Omental fat pad (tissue), 4 donors: Measurements from ENCODE around the gene METTL25B. TPM values are rescaled to one million over a fixed set of nuclear protein-coding genes. Genes with fewer than 3 reads are reported as not detected.
A peak's percentile ranks its signal among the peaks of the same experiment; 100 is the strongest.

Experiments
- ATAC-seq: fragments of 150-250 bp; one replicate; pipeline ENCODE4 v1.9.1; 2016; ENCODE audit warnings: mild to moderate bottlenecking, moderate library complexity; ENCODE audit not compliant: low FRiP score
- DNase-seq: peaks from one replicate; pipeline ENCODE4 v3.0.0-alpha.2; 2019; ENCODE audit warnings: low spot score
- CTCF ChIP-seq, 3 donors: fragments of 450-650 bp; IDR thresholded peaks; one replicate each; pipeline ENCODE4 v1.5.1; 2016 to 2017; ENCODE audit warnings: antibody characterized with exemption in 3 of 3, mild to moderate bottlenecking in 3 of 3, moderate library complexity in 2 of 3
- total RNA-seq, 4 donors: library from RNA; depleted of rRNA; stranded (reverse); fragments of >200 nt; gene quantifications; one replicate each; pipeline ENCODE4 v1.1.0, GENCODE V29; 2016

Gene METTL25B
- total RNA-seq, 4 donors from 2014 or later, result 12.1 to 25.4 (median 18.8) TPM

DNA sequence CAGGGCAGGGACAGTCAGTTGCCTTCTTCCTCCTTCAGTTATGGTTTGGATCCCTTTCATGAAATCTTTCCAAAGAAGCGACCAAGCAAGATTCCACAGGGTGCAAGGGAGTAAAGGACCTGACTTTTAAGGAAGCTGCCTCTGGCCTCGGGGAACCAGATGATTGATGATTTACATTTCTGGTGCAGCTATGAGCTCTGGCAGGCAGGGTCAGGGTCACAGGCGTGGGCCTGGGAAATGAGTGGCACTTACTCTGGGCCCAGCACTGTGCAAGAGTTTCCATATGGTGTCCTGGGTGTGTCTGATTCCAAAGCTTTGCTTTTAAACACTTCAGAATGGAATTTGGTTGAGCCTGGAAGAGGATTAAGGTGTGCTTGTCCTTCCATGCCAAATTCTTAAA is 15.6 kb upstream of the METTL25B start:
- DNase-seq, result no peak
- TF ChIP-seq CTCF (IDR thresholded peaks at IDR 0.05), result no peak
- no peak for ATAC-seq

DNA sequence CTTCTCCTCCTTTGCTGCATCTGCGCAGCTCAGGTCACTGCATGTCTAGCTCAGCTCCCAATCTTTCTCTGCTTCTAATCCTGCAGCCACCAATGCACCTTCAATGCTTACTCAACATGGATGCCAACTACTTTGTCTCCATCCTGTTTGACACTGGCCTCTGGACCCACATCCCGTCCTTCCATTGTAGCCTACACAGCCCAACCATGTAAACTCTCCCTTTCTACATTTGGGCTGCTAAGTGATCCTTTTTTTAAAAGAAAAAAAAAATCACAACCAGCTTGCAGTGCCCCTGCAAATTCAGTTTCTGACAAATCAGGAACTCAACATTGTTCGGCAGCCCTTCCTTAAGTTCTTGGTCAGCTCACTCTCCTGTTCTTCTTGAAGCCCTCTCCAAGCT is 13.4 kb upstream of the METTL25B start:
- ATAC-seq, result no peak
- TF ChIP-seq CTCF (IDR thresholded peaks at IDR 0.05), result no peak

DNA sequence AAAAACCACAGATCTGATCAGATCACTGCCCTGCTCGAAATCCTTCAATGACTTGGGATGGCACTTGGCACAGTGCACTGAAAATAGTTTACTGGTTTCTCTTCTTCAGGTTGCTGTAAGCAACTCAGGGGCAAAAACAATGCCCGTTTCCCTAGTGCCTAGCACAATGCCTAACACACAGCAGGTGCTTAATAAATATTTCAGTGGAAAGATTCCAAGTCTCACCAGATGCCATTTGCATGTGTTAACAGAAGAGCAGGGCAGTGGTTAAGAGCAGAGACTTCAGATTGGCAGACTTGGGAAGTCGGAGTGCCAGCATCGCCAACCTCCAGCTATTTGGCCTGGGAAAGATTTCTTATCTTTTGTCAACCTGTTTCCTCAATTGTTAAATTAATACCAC is 10.9 kb upstream of the METTL25B start:
- no peak for ATAC-seq
- no peak for TF ChIP-seq CTCF (IDR thresholded peaks at IDR 0.05)
- no peak for DNase-seq

More for the DNA sequence above, 13.4 kb upstream of the METTL25B start:
- no peak for DNase-seq

- no peak for DNase-seq
- ATAC-seq, result no peak
- no peak for TF ChIP-seq CTCF (IDR thresholded peaks at IDR 0.05)
Measured at GRCh38 chr1:156721131-156721530, 7.1 kb upstream of the METTL25B start.

DNA sequence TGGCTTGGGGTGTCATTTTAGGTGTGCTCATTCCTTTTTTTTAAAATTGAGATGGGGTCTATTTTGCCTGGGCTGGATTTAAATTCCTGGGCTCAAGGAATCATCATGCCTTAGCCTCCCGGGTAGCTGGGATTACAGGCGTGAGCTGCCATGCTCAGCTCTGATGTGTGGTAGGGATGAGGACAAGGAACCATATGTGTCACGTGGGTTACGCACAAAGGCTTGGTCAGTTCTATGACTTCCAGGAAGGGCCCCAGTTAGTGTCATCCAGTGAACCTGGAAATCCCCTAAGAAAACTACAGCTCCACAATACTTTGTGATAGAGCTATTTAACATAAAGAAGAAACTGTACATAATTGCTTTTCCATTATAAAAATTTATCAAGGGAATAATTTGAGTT is 6.7 kb upstream of the METTL25B start:
- TF ChIP-seq CTCF (IDR thresholded peaks at IDR 0.05), result no peak
- ATAC-seq (no peak), DNase-seq (no peak)

GRCh38 chr1:156725683-156726280 is 2.5 kb upstream of the METTL25B start:
- TF ChIP-seq CTCF (IDR thresholded peaks at IDR 0.05), result peak in 1 of 3 donors; percentile 69
- peak; percentile 76 for DNase-seq
- peak; percentile 62 for ATAC-seq

DNA sequence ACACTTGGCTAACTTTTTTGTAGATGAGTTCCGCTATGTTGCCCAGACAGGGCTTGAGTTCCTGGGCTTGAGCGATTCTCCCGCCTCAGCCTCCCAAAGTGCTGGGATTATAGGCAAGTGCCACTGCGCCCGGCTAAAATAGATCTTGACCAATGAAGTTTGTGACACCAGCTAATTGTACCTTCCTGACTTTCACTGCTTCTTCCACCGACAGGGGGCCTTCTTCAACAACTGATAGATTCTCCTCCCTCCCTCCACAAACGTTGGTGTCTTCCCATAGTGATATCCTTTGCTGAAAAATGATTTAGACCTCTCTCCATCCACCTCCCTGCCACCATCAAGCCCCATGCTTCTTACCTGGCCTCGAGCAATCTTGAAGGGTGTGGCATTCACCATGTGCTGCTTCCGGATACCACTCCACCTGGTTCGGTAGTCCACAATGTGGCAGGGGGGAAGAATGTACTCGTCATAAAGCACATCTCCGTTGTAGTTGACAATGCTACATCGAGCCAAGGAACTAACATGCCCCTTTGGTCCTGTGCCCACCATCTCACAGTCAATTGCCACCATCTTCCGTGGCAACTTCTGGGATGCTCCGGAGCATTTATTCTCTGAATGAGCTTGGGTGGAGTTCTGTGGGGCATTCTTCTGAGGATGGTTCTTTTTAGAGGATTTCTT is 1.6 kb upstream of the METTL25B start:
- DNase-seq (no peak), ATAC-seq (no peak)
- no peak for TF ChIP-seq CTCF (IDR thresholded peaks at IDR 0.05)
